Osteoblast (primary cell): ENCODE measurements around the gene ANO2. TPM values are rescaled to one million over a fixed set of nuclear protein-coding genes. Genes with fewer than 3 reads are reported as not detected.

Experiments
- DNase-seq: peaks from one replicate; pipeline ENCODE4 v3.0.0; 2011; ENCODE audit warnings: low spot score, mixed read lengths; ENCODE audit not compliant: insufficient read length; ENCODE audit errors: missing footprints
- H2AFZ ChIP-seq: 2 replicates; pipeline ENCODE4 v1.6.0; 2011; ENCODE audit warnings: mild to moderate bottlenecking, low read length
- H3K27ac ChIP-seq: 2 replicates; pipeline ENCODE4 v1.5.1; 2011; ENCODE audit warnings: mild to moderate bottlenecking, low read depth, low read length, moderate library complexity
- H3K27me3 ChIP-seq: 2 replicates; pipeline ENCODE4 v1.6.0; 2012; ENCODE audit warnings: mild to moderate bottlenecking, control low read depth, inconsistent platforms, low read length, moderate library complexity; ENCODE audit not compliant: insufficient read depth
- H3K36me3 ChIP-seq: 2 replicates; pipeline ENCODE4 v1.5.1; 2011; ENCODE audit warnings: mild to moderate bottlenecking, low read length, control low read depth, moderate library complexity; ENCODE audit not compliant: insufficient read depth
- H3K4me1 ChIP-seq: 2 replicates; pipeline ENCODE4 v1.5.1; 2011; ENCODE audit warnings: mild to moderate bottlenecking, low read length, control low read depth, moderate library complexity; ENCODE audit not compliant: insufficient read depth
- H3K4me2 ChIP-seq: 2 replicates; pipeline ENCODE4 v1.6.0; 2011; ENCODE audit warnings: mild to moderate bottlenecking, low read length; ENCODE audit not compliant: insufficient read depth
- H3K4me3 ChIP-seq: fragments of 200-600 bp; sonication (generic); 3 replicates; pipeline ENCODE4 v1.5.1; 2012; ENCODE audit warnings: mild to moderate bottlenecking, low read length, inconsistent platforms; ENCODE audit not compliant: insufficient read depth
- H3K79me2 ChIP-seq: 2 replicates; pipeline ENCODE4 v1.6.0; 2012; ENCODE audit warnings: mild to moderate bottlenecking, low read length, control low read depth, inconsistent platforms; ENCODE audit not compliant: insufficient read depth
- H3K9me3 ChIP-seq: 2 replicates; pipeline ENCODE4 v1.5.1; 2011; ENCODE audit warnings: low read depth, low read length, control low read depth
- H4K20me1 ChIP-seq: 2 replicates; pipeline ENCODE4 v1.6.0; 2012; ENCODE audit warnings: mild to moderate bottlenecking, low read length, control low read depth; ENCODE audit not compliant: insufficient read depth
- total RNA-seq: library from RNA; depleted of rRNA; stranded (reverse); fragments of >200 nt; gene quantifications from 2 replicates; pipeline ENCODE4 v1.2.3, GENCODE V29; 2012
- TF ChIP-seq, protein P1 (sequence below): IDR thresholded peaks from 2 replicates; pipeline ENCODE4 v1.5.1; 2011; ENCODE audit warnings: mild to moderate bottlenecking, low read depth, low read length, moderate library complexity; ENCODE audit errors: extremely low read depth

ANO2 gene
- total RNA-seq, 1 donor, result under 0.01 TPM

DNA sequence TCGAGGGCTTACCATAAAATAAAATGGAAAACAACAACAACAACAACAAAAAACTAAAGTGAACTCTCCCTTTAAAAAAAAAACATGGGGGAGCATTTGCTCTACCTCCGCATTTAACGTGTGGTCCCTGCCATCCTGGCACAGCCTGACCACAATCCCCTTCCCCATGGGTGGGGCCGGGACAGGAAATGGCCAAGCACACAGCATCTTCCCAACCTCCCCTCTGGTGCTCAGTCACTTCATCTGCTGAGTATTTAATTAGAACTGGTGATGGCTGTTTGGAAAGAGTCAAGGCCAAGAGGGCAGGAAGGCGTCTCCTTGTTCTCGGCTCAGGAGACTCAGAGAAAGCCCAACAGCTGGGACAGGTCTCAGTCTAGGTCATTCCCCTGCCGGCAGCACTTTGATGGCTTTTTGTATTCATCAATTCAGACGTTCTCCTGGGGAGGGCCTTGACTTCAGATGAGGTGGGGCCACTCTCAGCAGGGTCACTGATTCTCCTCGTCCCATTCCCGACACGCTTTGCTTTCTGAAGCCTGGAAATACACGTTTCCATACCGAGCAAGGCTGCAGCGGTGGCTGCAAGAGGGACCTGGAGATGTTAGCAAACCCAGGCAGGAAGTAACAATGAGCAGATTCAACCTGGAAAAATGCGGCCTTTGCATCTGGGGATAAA, 44.4 kb downstream of the ANO2 start:
- H3K4me3 ChIP-seq, result no peak overlapping the region
- H3K9me3 ChIP-seq, result no peaks in the 10 kb centered on the region
- no peaks in the 10 kb centered on the region for H3K36me3 ChIP-seq
- TF ChIP-seq, protein P1, sequence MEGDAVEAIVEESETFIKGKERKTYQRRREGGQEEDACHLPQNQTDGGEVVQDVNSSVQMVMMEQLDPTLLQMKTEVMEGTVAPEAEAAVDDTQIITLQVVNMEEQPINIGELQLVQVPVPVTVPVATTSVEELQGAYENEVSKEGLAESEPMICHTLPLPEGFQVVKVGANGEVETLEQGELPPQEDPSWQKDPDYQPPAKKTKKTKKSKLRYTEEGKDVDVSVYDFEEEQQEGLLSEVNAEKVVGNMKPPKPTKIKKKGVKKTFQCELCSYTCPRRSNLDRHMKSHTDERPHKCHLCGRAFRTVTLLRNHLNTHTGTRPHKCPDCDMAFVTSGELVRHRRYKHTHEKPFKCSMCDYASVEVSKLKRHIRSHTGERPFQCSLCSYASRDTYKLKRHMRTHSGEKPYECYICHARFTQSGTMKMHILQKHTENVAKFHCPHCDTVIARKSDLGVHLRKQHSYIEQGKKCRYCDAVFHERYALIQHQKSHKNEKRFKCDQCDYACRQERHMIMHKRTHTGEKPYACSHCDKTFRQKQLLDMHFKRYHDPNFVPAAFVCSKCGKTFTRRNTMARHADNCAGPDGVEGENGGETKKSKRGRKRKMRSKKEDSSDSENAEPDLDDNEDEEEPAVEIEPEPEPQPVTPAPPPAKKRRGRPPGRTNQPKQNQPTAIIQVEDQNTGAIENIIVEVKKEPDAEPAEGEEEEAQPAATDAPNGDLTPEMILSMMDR, result no peak
- no peaks in the 10 kb centered on the region for H3K4me1 ChIP-seq
- no peaks in the 10 kb centered on the region for H3K27me3 ChIP-seq
- DNase-seq, result no peak
- no peak overlapping the region for H3K27ac ChIP-seq
- no peak overlapping the region for H3K4me2 ChIP-seq
- H3K79me2 ChIP-seq, result no peaks in the 10 kb centered on the region
- no peak overlapping the region for H2AFZ ChIP-seq
- no peaks in the 10 kb centered on the region for H4K20me1 ChIP-seq

DNA sequence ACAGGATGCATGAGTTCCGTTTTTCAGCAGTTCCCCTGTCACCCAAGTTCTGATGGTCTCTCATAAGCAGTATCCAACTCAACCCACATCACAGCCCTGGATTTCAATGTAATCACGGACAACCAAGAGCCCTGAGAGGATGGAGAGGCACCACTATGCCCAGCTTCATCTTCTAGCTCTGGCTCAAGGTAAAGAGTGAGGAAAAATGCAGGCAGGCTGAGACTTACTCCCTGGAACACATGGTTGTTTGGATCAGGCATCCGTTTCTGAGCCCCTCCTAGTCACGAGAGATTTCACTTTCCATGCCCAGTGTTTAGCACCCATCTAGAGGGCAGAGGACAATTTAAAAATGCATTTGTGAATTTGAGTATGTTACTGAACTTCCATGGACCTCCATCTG, 45.0 kb downstream of the ANO2 start:
- Histone ChIP-seq H3K4me1 (no peaks in the 10 kb centered on the region), H3K27ac (no peak overlapping the region), H3K27me3 (no peaks in the 10 kb centered on the region), H4K20me1 (no peaks in the 10 kb centered on the region), H3K4me3 (no peak overlapping the region), H3K4me2 (no peak overlapping the region), H3K79me2 (no peaks in the 10 kb centered on the region), H3K9me3 (no peaks in the 10 kb centered on the region), H2AFZ (no peak overlapping the region), H3K36me3 (no peaks in the 10 kb centered on the region)
- TF ChIP-seq, protein P1, result no peak
- no peak for DNase-seq

DNA sequence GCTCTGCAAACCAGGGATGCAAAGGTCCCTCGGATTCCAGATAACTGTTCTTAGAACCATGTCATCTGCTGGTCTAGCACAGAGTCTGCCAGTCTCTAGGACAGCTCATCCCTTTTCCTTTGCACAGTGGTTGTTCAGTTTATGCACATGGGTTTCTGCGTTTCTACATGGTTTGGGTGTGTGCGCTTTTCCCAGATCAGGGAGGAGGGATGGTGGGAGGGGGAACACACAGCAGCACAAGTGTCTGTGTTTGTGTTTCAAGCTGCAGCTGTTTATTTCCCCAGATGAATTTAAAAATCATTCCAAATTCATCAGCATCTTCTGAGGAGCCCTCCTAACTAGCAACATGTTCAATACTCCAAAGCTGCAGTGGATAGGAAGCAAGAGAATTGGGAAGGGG, 45.4 kb downstream of the ANO2 start:
- Histone ChIP-seq H3K4me3 (no peak overlapping the region), H3K4me2 (no peak overlapping the region), H3K9me3 (no peaks in the 10 kb centered on the region), H3K27me3 (no peaks in the 10 kb centered on the region), H4K20me1 (no peaks in the 10 kb centered on the region), H2AFZ (no peak overlapping the region), H3K79me2 (no peaks in the 10 kb centered on the region), H3K36me3 (no peaks in the 10 kb centered on the region), H3K27ac (no peak overlapping the region), H3K4me1 (no peaks in the 10 kb centered on the region)
- no peak for DNase-seq
- TF ChIP-seq, protein P1, result no peak

DNA sequence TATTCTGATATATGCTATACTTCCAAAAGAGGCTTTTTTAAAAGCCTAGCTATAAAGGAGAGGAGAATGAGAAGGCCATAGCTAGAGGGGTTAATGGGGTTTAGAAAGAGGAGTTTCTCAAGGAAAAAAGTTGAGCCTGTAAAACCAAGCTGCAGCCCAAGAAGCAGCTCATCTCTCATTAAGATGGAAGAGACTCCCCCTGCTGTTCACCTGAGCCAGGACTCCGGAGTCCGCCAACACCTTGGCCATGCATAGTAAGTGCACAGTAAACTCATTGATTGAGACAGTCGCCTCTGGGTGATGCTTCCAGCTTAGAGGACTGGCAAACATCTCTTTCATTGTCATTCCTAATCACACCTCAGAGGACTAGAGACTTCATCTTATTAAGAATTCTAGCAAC, 46.2 kb downstream of the ANO2 start:
- no peak for DNase-seq
- no peak overlapping the region for H3K4me3 ChIP-seq
- H3K36me3 ChIP-seq, result no peaks in the 10 kb centered on the region
- no peak overlapping the region for H3K27ac ChIP-seq
- H3K27me3 ChIP-seq, result no peaks in the 10 kb centered on the region
- no peaks in the 10 kb centered on the region for H3K9me3 ChIP-seq
- no peak overlapping the region for H3K4me2 ChIP-seq
- no peaks in the 10 kb centered on the region for H3K79me2 ChIP-seq
- H3K4me1 ChIP-seq, result no peaks in the 10 kb centered on the region
- no peaks in the 10 kb centered on the region for H4K20me1 ChIP-seq
- TF ChIP-seq, protein P1, result no peak
- H2AFZ ChIP-seq, result no peak overlapping the region
